ENCODE results near the gene TANGO6. TPM values are rescaled to one million over a fixed set of nuclear protein-coding genes. Genes with fewer than 3 reads are reported as not detected.

TANGO6 gene
- total RNA-seq, 1 donor: 38.0 TPM

GRCh38 chr16:68848786-68849185 lies 5.5 kb downstream of the TANGO6 start:
- Histone ChIP-seq H3K9me3 (ENCODE audit: low read depth, low read length) (no peaks in the 10 kb centered on the region), H3K4me1 (ENCODE audit: insufficient read depth, low read length) (peaks cover 9% of the 10 kb centered on the region), H3K27ac (ENCODE audit: low read depth, low read length) (no peak overlapping the region), H4K20me1 (ENCODE audit: insufficient read depth, low read length) (peaks cover 4% of the 10 kb centered on the region), H2AFZ (ENCODE audit: low read length) (peak overlapping the region; percentile 3), H3K27me3 (ENCODE audit: insufficient read depth, low read length) (no peaks in the 10 kb centered on the region), H3K79me2 (ENCODE audit: insufficient read depth, low read length) (peaks cover 47% of the 10 kb centered on the region), H3K36me3 (ENCODE audit: insufficient read depth, low read length) (no peaks in the 10 kb centered on the region), H3K4me2 (ENCODE audit: insufficient read depth, low read length) (no peak overlapping the region), H3K4me3 (ENCODE audit: insufficient read depth, low read length) (no peak overlapping the region)
- DNase-seq (ENCODE audit: insufficient read length, low spot score, missing footprints): no peak
- TF ChIP-seq CTCF (IDR thresholded peaks at IDR 0.05; ENCODE audit: extremely low read depth, low read depth, low read length): no peak

GRCh38 chr16:68850481-68850880 lies 7.2 kb downstream of the TANGO6 start:
- Histone ChIP-seq H3K27me3 (ENCODE audit: insufficient read depth, low read length) (no peaks in the 10 kb centered on the region), H3K4me1 (ENCODE audit: insufficient read depth, low read length) (peaks cover 2% of the 10 kb centered on the region), H3K9me3 (ENCODE audit: low read depth, low read length) (no peaks in the 10 kb centered on the region), H3K4me3 (ENCODE audit: insufficient read depth, low read length) (no peak overlapping the region), H3K4me2 (ENCODE audit: insufficient read depth, low read length) (no peak overlapping the region), H3K79me2 (ENCODE audit: insufficient read depth, low read length) (peaks cover 50% of the 10 kb centered on the region), H4K20me1 (ENCODE audit: insufficient read depth, low read length) (peaks cover 4% of the 10 kb centered on the region), H3K27ac (ENCODE audit: low read depth, low read length) (no peak overlapping the region), H3K36me3 (ENCODE audit: insufficient read depth, low read length) (no peaks in the 10 kb centered on the region), H2AFZ (ENCODE audit: low read length) (no peak overlapping the region)
- DNase-seq (ENCODE audit: insufficient read length, low spot score, missing footprints): no peak
- no peak for TF ChIP-seq CTCF (IDR thresholded peaks at IDR 0.05; ENCODE audit: extremely low read depth, low read depth, low read length)

- TF ChIP-seq CTCF (IDR thresholded peaks at IDR 0.05; ENCODE audit: extremely low read depth, low read depth, low read length): no peak
- Histone ChIP-seq H3K4me1 (ENCODE audit: insufficient read depth, low read length) (peaks cover 2% of the 10 kb centered on the region), H2AFZ (ENCODE audit: low read length) (no peak overlapping the region), H3K4me3 (ENCODE audit: insufficient read depth, low read length) (no peak overlapping the region), H3K4me2 (ENCODE audit: insufficient read depth, low read length) (no peak overlapping the region), H3K27ac (ENCODE audit: low read depth, low read length) (no peak overlapping the region), H3K27me3 (ENCODE audit: insufficient read depth, low read length) (no peaks in the 10 kb centered on the region), H3K36me3 (ENCODE audit: insufficient read depth, low read length) (no peaks in the 10 kb centered on the region), H3K9me3 (ENCODE audit: low read depth, low read length) (no peaks in the 10 kb centered on the region), H3K79me2 (ENCODE audit: insufficient read depth, low read length) (peaks cover 55% of the 10 kb centered on the region), H4K20me1 (ENCODE audit: insufficient read depth, low read length) (peaks cover 4% of the 10 kb centered on the region)
- no peak for DNase-seq (ENCODE audit: insufficient read length, low spot score, missing footprints)
These were observed 8.3 kb downstream of the TANGO6 start for GRCh38 chr16:68851601-68852000.

- peaks cover 58% of the 10 kb centered on the region for H3K79me2 ChIP-seq (ENCODE audit: insufficient read depth, low read length)
- H3K4me3 ChIP-seq (ENCODE audit: insufficient read depth, low read length): no peak overlapping the region
- no peaks in the 10 kb centered on the region for H3K4me1 ChIP-seq (ENCODE audit: insufficient read depth, low read length)
- H3K27me3 ChIP-seq (ENCODE audit: insufficient read depth, low read length): no peaks in the 10 kb centered on the region
- TF ChIP-seq CTCF (IDR thresholded peaks at IDR 0.05; ENCODE audit: extremely low read depth, low read depth, low read length): no peak
- H3K9me3 ChIP-seq (ENCODE audit: low read depth, low read length): no peaks in the 10 kb centered on the region
- H2AFZ ChIP-seq (ENCODE audit: low read length): no peak overlapping the region
- peaks cover 13% of the 10 kb centered on the region for H3K36me3 ChIP-seq (ENCODE audit: insufficient read depth, low read length)
- peaks cover 2% of the 10 kb centered on the region for H4K20me1 ChIP-seq (ENCODE audit: insufficient read depth, low read length)
- H3K4me2 ChIP-seq (ENCODE audit: insufficient read depth, low read length): no peak overlapping the region
- no peak overlapping the region for H3K27ac ChIP-seq (ENCODE audit: low read depth, low read length)
- no peak for DNase-seq (ENCODE audit: insufficient read length, low spot score, missing footprints)
These were observed 14.1 kb downstream of the TANGO6 start for GRCh38 chr16:68857479-68857878.

Data from osteoblast (primary cell).